Peyer's patch (tissue), 4 donors: Measurements from ENCODE around the gene TMEM131.

Experiments
- CTCF ChIP-seq, 6 experiments: fragments of 450-650 bp in 4 of 6; fragments of 200-600 bp in 2 of 6; sonication (generic) in 1 of 6; IDR thresholded peaks; one replicate each; pipeline ENCODE4 v1.5.1; 2017 to 2019; ENCODE audit warnings: antibody characterized with exemption in 6 of 6, mild to moderate bottlenecking in 3 of 6, moderate library complexity in 1 of 6
- POLR2A ChIP-seq, 2 donors: fragments of 450-650 bp; IDR thresholded peaks; one replicate each; pipeline ENCODE4 v1.5.1; 2017; ENCODE audit warnings: antibody characterized with exemption in 2 of 2, mild to moderate bottlenecking in 2 of 2, moderate library complexity in 2 of 2

GRCh38 chr2:97812931-97813330 is 182.8 kb downstream of the TMEM131 start:
- no peak for TF ChIP-seq CTCF (IDR thresholded peaks at IDR 0.05)
- TF ChIP-seq POLR2A (IDR thresholded peaks at IDR 0.05) = no peak
